Fibroblast of pulmonary artery (primary cell): ENCODE measurements around the gene ABAT.

Experiments
- DNase-seq: peaks from one replicate; pipeline ENCODE4 v3.0.0-alpha.2; 2010; ENCODE audit warnings: low read depth
- H3K4me3 ChIP-seq: replicated peaks from 2 replicates; pipeline ENCODE4 v1.5.1; 2011; ENCODE audit warnings: low read depth, mild to moderate bottlenecking, control low read depth, low read length, moderate library complexity
- TF ChIP-seq, protein P1 (sequence below): IDR thresholded peaks from 2 replicates; pipeline ENCODE4 v1.5.1; 2011; ENCODE audit warnings: mild to moderate bottlenecking, control low read depth, low read length, inconsistent platforms; ENCODE audit errors: missing control alignments

Gene ABAT

DNA sequence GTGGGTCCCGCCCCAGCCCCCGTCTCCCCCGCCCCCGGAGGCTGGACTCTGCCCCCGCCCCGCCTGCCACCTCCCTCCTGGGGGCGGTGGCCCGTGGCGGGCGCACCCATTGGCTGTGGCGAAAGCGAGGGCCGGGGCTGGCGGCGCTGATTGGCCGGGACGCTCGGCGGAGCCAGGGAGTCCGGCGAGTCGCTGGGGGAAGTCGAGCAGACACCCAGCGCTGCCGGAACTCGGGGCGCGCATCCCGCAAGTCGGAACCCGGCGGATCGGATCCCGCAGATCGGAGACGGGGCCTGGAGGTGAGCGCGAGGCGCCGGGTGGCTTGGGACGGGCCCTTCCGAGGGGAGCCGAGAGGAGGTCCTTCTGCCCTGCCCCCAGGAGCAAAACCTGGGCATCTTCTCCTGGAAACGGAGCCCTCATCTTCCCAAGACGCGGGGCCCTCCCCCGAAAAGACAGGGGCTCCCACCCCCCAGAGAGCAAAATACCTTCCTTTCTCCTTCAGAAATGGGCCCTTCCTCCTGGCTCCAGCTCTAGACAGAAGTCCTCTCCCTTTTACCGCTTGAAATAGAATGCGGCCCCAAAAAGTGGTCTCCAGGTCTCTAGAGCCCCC lies at the start of gene ABAT:
Gene ABAT (plus strand): TSS at position 205 of the 610 bp plus-strand sequence. CDS start 61,123 bp downstream, outside the sequence.
- DNase-seq: peak; percentile 68
- TF ChIP-seq, protein P1, sequence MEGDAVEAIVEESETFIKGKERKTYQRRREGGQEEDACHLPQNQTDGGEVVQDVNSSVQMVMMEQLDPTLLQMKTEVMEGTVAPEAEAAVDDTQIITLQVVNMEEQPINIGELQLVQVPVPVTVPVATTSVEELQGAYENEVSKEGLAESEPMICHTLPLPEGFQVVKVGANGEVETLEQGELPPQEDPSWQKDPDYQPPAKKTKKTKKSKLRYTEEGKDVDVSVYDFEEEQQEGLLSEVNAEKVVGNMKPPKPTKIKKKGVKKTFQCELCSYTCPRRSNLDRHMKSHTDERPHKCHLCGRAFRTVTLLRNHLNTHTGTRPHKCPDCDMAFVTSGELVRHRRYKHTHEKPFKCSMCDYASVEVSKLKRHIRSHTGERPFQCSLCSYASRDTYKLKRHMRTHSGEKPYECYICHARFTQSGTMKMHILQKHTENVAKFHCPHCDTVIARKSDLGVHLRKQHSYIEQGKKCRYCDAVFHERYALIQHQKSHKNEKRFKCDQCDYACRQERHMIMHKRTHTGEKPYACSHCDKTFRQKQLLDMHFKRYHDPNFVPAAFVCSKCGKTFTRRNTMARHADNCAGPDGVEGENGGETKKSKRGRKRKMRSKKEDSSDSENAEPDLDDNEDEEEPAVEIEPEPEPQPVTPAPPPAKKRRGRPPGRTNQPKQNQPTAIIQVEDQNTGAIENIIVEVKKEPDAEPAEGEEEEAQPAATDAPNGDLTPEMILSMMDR: no peak
- peak within 1 kb of the TSS; percentile 66 for H3K4me3 ChIP-seq

DNA sequence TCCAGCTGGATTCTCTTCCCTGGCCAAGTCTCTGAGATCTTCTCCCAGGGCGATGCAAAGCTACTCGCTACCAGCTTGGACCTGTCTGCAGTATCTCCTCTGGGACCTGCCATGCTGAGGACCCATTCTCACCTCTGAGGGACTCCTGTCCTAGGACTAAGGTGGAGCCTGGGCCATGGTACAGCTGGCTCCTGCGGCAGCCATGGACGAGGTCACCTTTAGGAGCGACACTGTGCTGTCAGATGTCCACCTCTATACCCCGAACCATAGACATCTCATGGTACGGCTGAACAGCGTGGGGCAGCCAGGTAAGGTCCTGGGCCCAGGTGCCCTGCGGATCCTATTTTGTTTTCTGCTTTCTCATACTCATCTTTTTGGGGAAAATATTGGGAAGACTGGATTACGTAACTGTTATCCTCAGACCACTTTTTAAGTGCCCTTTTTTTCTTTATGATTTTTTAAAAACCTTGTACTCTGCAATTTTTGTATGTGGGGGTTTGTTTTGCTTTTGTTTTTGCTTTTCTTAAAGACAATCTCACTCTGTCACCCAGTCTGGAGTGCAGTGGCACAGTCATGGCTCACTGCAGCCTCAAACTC lies 48.8 kb upstream of the ABAT start:
- TF ChIP-seq, protein P1: no peak
- no peak for DNase-seq
- H3K4me3 ChIP-seq: no peak overlapping the region

DNA sequence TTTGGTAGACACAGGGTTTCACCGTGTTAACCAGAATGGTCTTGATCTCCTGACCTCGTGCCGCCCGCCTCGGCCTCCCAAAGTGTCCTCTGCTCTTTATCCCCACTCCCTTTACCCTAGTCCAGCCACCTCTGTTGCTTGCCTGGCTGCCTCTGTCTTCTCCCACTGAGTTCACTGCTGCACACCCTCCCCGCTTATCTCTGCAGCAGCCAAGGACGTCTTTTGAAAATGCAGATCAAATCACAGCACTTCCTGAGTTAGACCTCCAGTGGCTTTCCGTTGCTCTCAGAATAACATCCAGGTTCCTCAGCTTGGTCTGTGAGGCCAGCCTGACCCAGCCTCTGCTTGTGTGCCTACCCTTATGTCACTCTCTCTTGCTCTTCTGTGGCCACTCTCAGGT lies 47.5 kb upstream of the ABAT start:
- DNase-seq: no peak
- no peak overlapping the region for H3K4me3 ChIP-seq
- TF ChIP-seq, protein P1: no peak

DNA sequence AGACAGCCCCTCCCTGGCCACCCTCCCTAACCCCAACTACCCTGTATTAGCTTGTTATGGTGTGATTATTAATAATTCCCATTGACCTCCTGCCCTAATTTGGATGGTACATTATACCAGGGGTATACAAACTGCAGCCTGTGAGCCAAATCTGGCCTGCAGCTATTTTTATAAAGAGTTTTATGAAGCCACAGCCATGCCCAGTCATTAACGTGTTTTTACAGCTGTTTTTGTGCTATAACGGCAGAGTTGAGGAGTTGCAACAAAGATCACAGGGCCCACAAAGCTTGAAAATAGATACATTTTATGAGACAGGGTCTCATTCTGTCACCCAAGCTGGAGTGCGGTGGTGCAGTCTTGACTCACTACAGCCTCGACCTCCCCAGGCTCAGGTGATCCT lies 47.0 kb upstream of the ABAT start:
- no peak for DNase-seq
- TF ChIP-seq, protein P1: no peak
- H3K4me3 ChIP-seq: no peak overlapping the region

DNA sequence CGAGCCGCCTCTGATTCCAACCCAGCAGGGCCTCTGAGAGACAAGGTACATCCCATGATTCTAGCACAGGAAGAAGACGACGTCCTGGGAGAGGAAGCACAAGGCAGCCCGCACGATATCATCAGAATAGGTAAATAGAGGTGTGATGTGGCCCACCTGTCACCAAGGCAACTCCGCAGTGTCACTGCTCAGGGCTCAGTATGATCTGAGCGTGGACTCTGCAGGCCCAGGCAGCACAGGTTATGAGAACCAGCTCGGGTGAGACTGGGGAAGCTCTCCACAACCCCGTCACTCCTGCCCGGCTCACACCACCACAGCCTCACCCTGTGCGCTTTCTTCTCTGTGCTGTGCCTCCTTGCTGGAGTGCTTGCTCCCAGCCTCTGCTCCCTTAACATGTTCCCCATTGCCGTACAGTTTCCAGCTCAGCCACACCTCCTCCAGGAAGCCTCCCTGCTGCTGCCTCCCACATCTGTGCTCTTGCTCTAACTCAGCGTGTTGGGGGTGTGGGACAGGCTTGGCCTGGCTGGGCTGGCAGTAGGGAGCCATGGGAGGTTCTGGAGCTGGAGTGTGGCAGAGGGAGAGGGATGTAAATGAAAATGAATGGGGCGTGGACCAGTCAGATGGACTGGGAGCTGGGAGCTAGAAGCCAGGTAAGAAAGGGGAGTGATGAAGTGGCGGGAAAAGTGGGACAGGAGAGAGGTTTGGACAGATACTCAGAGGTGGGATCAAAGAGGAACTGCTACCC lies 45.3 kb upstream of the ABAT start:
- TF ChIP-seq, protein P1: no peak
- no peak for DNase-seq
- H3K4me3 ChIP-seq: no peak overlapping the region

DNA sequence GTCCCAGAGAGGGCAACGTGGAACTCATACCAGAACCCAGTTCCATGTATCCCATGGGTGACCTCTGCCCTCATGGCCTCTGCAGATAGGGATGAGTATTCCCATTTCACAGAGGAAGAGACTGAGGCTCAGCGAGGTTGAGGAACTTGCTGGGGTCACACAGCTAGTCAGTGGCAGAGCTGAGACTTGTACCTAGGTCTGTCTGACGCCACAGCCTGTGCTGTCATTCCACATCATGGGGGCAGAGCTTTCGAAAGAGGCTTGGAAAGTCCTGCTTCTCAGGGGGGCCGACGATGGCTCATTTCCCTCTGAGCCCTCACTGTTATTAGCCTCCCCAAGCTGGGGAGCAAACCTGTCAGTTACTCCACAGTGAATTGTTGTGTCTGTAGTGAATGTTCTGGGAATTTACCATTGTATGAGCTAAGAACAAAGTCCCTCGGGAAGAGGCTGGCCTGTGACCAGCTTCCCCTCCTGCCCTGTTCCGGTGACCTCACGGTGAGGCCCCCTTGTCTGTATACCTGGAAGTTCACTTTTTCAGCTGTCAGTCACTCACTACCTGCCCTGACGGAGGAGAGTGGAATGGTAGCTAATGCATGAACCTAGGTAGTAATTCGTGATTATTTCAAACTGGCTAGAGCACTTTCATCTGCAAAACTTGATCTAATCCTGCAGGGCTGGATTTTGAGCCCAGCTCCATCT lies 44.0 kb upstream of the ABAT start:
- H3K4me3 ChIP-seq: no peak overlapping the region
- no peak for DNase-seq
- TF ChIP-seq, protein P1: no peak
